ENCODE results near the gene ARHGEF16. TPM values are rescaled to one million over a fixed set of nuclear protein-coding genes. Genes with fewer than 3 reads are reported as not detected.

The ARHGEF16 gene
- total RNA-seq, 1 experiment from 2014 or later = 17.2 TPM

- CTCF ChIA-PET = interaction anchor here (3.4 to 4.7 kb wide), 3 partner anchors 9 to 27 kb away, joined by 30 to 73 read pairs (median 37); no protein-coding TSS in a partner anchor
- Mint-ChIP-seq H3K4me1 (peaks cover 3% of the 10 kb centered on the region), H3K9me3 (no peaks in the 10 kb centered on the region), H3K27ac (no peak overlapping the region), H3K36me3 (no peaks in the 10 kb centered on the region), H3K27me3 (ENCODE audit: low read depth) (peaks cover 2% of the 10 kb centered on the region; the same call in 1 of the 2 replicates), H3K4me3 (no peak overlapping the region)
- DNase-seq (ENCODE audit: low spot score) (no peak), ATAC-seq (no peak)
- POLR2A ChIA-PET = interaction anchor here (1.2 kb wide), 1 partner anchor 9 kb away, joined by 3 read pairs; no protein-coding TSS in a partner anchor
- TF ChIP-seq OVOL2 (CRISPR knock-in tag; IDR thresholded peaks at IDR 0.05; ENCODE audit: borderline replicate concordance) (no peak), ATF3 (CRISPR knock-in tag; conservative IDR thresholded peaks at IDR 0.05) (no peak), ZMAT4 (CRISPR knock-in tag; IDR thresholded peaks at IDR 0.05) (no peak), SP1 (CRISPR knock-in tag; conservative IDR thresholded peaks at IDR 0.05) (no peak), IRF2 (CRISPR knock-in tag; IDR thresholded peaks at IDR 0.05; ENCODE audit: borderline replicate concordance, low read depth) (no peak), CREM (CRISPR knock-in tag; IDR thresholded peaks at IDR 0.05) (no peak), PRDM15 (CRISPR knock-in tag; IDR thresholded peaks at IDR 0.05) (no peak), ZNF138 (CRISPR knock-in tag; conservative IDR thresholded peaks at IDR 0.05) (no peak), NFE2L1 (CRISPR knock-in tag; IDR thresholded peaks at IDR 0.05) (no peak), NFATC4 (CRISPR knock-in tag; IDR thresholded peaks at IDR 0.05) (no peak), JUN (CRISPR knock-in tag; IDR thresholded peaks at IDR 0.05) (no peak), CDX4 (CRISPR knock-in tag; IDR thresholded peaks at IDR 0.05; ENCODE audit: borderline replicate concordance) (no peak), E2F5 (CRISPR knock-in tag; IDR thresholded peaks at IDR 0.05) (no peak), PRRX2 (CRISPR knock-in tag; IDR thresholded peaks at IDR 0.05) (no peak), RELA (CRISPR knock-in tag; IDR thresholded peaks at IDR 0.05; ENCODE audit: borderline replicate concordance) (no peak), HMGA2 (CRISPR knock-in tag; IDR thresholded peaks at IDR 0.05) (no peak), GABPB1 (CRISPR knock-in tag; IDR thresholded peaks at IDR 0.05) (no peak)
- TF ChIP-seq, protein P1, sequence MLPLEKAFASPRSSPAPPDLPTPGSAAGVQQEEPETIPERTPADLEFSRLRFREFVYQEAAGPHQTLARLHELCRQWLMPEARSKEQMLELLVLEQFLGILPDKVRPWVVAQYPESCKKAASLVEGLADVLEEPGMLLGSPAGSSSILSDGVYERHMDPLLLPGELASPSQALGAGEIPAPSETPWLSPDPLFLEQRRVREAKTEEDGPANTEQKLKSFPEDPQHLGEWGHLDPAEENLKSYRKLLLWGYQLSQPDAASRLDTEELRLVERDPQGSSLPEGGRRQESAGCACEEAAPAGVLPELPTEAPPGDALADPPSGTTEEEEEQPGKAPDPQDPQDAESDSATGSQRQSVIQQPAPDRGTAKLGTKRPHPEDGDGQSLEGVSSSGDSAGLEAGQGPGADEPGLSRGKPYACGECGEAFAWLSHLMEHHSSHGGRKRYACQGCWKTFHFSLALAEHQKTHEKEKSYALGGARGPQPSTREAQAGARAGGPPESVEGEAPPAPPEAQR (CRISPR knock-in tag; IDR thresholded peaks at IDR 0.05) = no peak
- TF ChIP-seq, protein P2, sequence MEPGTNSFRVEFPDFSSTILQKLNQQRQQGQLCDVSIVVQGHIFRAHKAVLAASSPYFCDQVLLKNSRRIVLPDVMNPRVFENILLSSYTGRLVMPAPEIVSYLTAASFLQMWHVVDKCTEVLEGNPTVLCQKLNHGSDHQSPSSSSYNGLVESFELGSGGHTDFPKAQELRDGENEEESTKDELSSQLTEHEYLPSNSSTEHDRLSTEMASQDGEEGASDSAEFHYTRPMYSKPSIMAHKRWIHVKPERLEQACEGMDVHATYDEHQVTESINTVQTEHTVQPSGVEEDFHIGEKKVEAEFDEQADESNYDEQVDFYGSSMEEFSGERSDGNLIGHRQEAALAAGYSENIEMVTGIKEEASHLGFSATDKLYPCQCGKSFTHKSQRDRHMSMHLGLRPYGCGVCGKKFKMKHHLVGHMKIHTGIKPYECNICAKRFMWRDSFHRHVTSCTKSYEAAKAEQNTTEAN (CRISPR knock-in tag; IDR thresholded peaks at IDR 0.05) = no peak
- TF ChIP-seq, protein P3, sequence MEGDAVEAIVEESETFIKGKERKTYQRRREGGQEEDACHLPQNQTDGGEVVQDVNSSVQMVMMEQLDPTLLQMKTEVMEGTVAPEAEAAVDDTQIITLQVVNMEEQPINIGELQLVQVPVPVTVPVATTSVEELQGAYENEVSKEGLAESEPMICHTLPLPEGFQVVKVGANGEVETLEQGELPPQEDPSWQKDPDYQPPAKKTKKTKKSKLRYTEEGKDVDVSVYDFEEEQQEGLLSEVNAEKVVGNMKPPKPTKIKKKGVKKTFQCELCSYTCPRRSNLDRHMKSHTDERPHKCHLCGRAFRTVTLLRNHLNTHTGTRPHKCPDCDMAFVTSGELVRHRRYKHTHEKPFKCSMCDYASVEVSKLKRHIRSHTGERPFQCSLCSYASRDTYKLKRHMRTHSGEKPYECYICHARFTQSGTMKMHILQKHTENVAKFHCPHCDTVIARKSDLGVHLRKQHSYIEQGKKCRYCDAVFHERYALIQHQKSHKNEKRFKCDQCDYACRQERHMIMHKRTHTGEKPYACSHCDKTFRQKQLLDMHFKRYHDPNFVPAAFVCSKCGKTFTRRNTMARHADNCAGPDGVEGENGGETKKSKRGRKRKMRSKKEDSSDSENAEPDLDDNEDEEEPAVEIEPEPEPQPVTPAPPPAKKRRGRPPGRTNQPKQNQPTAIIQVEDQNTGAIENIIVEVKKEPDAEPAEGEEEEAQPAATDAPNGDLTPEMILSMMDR (IDR thresholded peaks at IDR 0.05) = no peak
Measured at GRCh38 chr1:3480369-3480719, 25.9 kb downstream of the ARHGEF16 start.

All from WTC11 (cell line).